Adipocyte (in vitro differentiated cells): ENCODE measurements around the gene APP.

Experiments
- DNase-seq: peaks from one replicate; pipeline ENCODE4 v3.0.0-alpha.2; 2015; ENCODE audit warnings: low read depth
- H3K27me3 ChIP-seq: replicated peaks from 2 replicates; pipeline ENCODE4 v1.7.0; 2013; ENCODE audit warnings: mild to moderate bottlenecking, low read length, moderate library complexity; ENCODE audit not compliant: control insufficient read depth, insufficient read depth
- H3K36me3 ChIP-seq: 2 replicates; pipeline ENCODE4 v1.7.0; 2013; ENCODE audit warnings: low read length, mild to moderate bottlenecking, moderate library complexity; ENCODE audit not compliant: control insufficient read depth, insufficient read depth, severe bottlenecking
- H3K4me1 ChIP-seq: 2 replicates; pipeline ENCODE4 v1.7.0; 2013; ENCODE audit warnings: mild to moderate bottlenecking, low read length, moderate library complexity; ENCODE audit not compliant: control insufficient read depth, insufficient read depth
- H3K4me3 ChIP-seq: 2 replicates; pipeline ENCODE4 v1.7.0; 2013; ENCODE audit warnings: mild to moderate bottlenecking, low read length, moderate library complexity
- H3K9ac ChIP-seq: 2 replicates; pipeline ENCODE4 v1.7.0; 2013; ENCODE audit warnings: mild to moderate bottlenecking, low read length, moderate library complexity
- H3K9me3 ChIP-seq: 2 replicates; pipeline ENCODE4 v1.7.0; 2013; ENCODE audit warnings: mild to moderate bottlenecking, low read length, moderate library complexity; ENCODE audit not compliant: control insufficient read depth

The APP gene

DNA sequence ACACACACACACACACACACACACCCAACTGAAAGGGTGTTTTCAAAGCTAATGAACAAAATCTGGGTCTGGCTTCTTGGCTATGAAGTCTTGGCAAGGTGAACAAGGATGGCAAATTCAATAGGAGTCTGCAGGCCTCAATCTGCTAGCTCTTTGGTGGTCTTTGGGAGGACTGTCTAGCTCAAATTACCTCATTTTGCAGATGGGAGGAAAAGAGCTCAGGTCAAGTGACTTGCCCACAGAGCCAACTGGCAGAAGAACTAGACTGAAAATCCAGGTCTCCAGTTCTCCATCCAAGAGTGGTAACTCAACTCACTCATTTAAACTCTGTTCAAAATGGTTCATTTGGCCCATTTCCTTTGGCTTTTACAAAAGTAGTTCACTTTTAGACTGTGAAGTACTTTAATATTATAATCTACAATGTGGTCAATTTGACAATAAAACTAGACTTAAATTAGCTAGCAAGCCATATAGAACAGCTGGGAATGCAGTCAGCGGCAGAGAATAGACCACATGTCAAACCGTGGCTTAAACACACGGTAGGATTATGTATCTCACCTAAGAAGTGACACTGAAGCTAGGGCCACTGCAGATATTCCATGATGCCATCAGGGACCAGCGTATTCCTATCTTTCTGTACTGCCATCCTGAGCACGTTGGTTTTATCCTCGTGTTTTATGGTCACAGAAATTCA lies 112.9 kb downstream of the APP start:
- no peak for DNase-seq
- Histone ChIP-seq H3K36me3 (no peaks in the 10 kb centered on the region), H3K4me1 (peaks cover 18% of the 10 kb centered on the region), H3K27me3 (no peaks in the 10 kb centered on the region), H3K9me3 (no peaks in the 10 kb centered on the region), H3K9ac (no peak overlapping the region), H3K4me3 (no peak overlapping the region)

DNA sequence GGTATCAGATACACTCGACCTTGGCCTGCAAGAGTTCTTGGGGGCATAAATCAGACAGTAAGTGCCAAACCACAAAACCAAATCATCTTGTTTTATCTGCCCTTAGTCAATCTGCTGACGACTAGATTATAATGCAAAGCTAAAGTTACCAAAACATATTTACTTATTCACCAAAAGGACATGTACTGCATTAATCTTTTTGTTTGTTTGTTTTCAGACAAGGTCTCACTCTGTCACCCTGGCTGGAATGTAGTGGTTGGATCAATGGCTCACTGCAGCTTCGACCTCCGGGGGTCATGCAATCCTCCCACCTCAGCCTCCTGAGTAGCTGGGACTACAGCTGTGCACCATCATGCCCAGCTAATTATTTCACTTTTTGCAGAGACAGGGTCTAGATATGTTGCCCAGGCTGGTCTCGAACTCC lies 114.7 kb downstream of the APP start:
- Histone ChIP-seq H3K9me3 (no peaks in the 10 kb centered on the region), H3K4me3 (no peak overlapping the region), H3K9ac (no peak overlapping the region), H3K27me3 (no peaks in the 10 kb centered on the region), H3K4me1 (peaks cover 11% of the 10 kb centered on the region), H3K36me3 (peaks cover 4% of the 10 kb centered on the region)
- DNase-seq, result no peak

DNA sequence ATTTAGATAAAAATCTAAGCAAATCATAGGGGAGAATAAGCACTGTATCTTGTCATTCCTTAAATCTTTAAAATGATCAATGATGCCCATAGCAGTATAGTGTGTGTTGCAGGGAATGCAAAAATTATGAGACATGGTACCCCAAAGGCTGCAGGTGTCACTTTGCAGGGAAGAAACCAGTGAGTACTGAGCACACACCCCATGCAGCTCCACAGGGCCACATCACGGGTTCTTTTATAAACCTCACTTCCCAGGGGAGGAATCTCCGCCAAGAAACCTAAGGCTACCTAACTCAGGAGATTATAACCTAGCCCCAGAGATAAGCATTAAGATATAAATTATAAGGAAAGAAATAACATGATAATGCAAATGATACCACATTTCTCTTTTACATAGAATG lies 115.6 kb downstream of the APP start:
- Histone ChIP-seq H3K27me3 (no peaks in the 10 kb centered on the region), H3K4me1 (peaks cover 3% of the 10 kb centered on the region), H3K9me3 (no peaks in the 10 kb centered on the region), H3K4me3 (no peak overlapping the region), H3K9ac (no peak overlapping the region), H3K36me3 (peaks cover 8% of the 10 kb centered on the region)
- DNase-seq, result no peak

DNA sequence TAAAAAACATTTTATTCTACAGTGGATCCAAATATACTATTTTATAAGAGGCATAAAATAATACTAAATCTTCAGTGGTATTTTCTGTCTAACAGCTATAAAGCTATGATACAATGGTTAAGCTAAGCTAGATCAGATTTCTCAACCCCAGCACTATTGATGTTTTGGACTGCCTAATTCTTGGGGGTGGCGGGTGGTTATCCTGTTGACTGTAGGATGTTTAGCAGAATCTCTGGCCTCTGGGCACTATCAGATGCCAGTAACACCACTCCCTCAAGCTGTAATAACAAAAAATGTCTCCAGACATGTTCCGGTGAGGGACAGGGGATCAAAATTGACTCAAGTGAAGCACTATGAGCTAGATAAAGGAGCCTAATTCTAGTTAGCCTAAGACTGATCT lies 118.5 kb downstream of the APP start:
- no peaks in the 10 kb centered on the region for H3K27me3 ChIP-seq
- no peaks in the 10 kb centered on the region for H3K4me1 ChIP-seq
- H3K36me3 ChIP-seq, result peaks cover 19% of the 10 kb centered on the region

DNA sequence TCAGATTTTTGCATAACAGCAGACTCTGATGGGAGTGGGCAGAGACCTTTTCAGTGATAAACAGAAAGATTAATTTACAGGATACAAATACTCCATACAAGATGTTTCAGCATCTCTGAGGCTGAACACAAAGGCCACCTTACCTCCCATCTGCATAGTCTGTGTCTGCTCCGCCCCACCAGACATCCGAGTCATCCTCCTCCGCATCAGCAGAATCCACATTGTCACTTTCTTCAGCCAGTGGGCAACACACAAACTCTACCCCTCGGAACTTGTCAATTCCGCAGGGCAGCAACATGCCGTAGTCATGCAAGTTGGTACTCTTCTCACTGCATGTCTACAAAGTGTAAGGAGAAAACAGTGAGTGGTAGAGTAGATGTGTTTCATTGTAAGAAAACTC lies 119.7 kb downstream of the APP start:
- no peak overlapping the region for H3K4me3 ChIP-seq
- no peaks in the 10 kb centered on the region for H3K4me1 ChIP-seq
- H3K27me3 ChIP-seq, result no peaks in the 10 kb centered on the region
- no peak for DNase-seq
- H3K9ac ChIP-seq, result no peak overlapping the region
- peaks cover 19% of the 10 kb centered on the region for H3K36me3 ChIP-seq
- no peaks in the 10 kb centered on the region for H3K9me3 ChIP-seq

More for the DNA sequence above, 118.5 kb downstream of the APP start:
- H3K4me3 ChIP-seq, result no peak overlapping the region
- H3K9me3 ChIP-seq, result no peaks in the 10 kb centered on the region
- no peak overlapping the region for H3K9ac ChIP-seq
- peak; percentile 6 for DNase-seq

DNA sequence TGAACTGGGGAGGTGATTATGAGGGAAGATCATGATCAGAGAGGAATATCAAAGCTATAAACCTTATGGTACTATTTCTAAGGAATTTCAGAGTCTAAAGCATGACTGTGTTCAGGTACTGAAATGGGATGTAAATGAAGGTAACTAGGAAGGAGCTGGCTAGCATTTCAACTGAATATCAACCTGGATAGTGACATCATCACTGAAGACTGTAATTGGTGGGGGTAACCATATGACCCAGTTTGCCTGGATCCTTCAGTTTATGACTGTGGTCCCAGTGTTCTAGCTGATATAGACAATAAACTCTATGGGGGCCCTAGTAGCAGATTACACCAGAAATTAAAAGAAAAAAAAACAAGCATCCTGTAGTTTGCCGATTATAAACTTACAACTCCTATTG lies 120.8 kb downstream of the APP start:
- Histone ChIP-seq H3K4me3 (no peak overlapping the region), H3K9ac (no peak overlapping the region), H3K36me3 (peaks cover 19% of the 10 kb centered on the region)

DNA sequence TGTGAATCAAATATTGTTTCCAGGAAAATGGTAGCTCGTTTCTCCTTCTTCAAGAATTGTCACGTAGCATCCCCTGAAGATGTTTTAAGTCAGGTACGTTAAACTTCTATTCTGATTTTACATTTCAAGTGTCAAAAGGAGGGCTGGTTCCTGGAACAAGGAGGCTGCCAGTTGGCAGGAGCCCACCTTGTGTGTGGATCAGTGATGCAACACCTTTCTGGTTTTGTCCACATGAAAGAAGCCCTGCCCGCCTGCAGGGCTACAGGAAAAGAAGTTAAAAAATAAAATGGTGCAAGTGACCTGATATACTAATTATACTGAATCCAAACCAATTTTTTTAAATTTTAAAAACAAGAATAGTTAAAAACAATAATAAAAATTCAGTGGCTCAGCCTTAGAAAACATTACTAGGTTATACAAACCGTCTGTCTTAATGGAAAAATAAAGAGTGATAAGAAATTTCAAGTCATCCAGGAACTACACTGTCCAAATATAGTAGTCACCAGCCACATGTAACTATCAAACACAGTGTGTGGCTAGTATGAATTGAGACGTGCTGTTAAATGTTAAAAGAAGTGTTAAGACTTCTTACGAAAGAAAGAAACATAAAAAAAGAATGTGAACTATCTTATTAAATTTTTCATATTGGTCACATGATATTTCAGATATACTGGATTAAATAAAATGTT lies 123.1 kb downstream of the APP start:
- DNase-seq, result no peak
- Histone ChIP-seq H3K9ac (no peak overlapping the region), H3K36me3 (peaks cover 19% of the 10 kb centered on the region), H3K4me1 (no peaks in the 10 kb centered on the region), H3K4me3 (no peak overlapping the region), H3K9me3 (no peaks in the 10 kb centered on the region), H3K27me3 (no peaks in the 10 kb centered on the region)

More for the DNA sequence above, 120.8 kb downstream of the APP start:
- H3K9me3 ChIP-seq, result no peaks in the 10 kb centered on the region
- DNase-seq, result no peak
- no peaks in the 10 kb centered on the region for H3K4me1 ChIP-seq
- H3K27me3 ChIP-seq, result no peaks in the 10 kb centered on the region

DNA sequence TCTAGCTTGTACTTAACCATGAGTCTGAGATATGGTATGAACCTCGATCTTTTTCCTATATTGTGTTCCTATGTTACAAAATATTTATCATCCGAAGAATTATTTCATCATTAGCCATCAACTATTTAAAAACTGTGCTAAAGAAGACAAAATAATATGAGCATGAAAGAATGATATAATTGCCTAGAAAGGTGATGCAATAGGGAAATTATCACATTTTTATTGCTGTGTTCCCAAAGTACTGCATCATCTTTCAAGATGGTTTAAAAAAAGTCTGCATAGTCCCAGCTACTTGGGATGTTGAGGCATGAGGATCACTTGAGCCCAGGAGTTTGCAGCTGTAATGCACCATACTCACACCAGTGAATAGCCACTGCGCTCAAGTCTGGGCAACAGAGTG lies 126.7 kb downstream of the APP start:
- H3K9ac ChIP-seq, result no peak overlapping the region
- H3K27me3 ChIP-seq, result no peaks in the 10 kb centered on the region
- H3K36me3 ChIP-seq, result peaks cover 3% of the 10 kb centered on the region
- no peak for DNase-seq
- no peak overlapping the region for H3K4me3 ChIP-seq
- H3K9me3 ChIP-seq, result no peaks in the 10 kb centered on the region
- H3K4me1 ChIP-seq, result peaks cover 17% of the 10 kb centered on the region

DNA sequence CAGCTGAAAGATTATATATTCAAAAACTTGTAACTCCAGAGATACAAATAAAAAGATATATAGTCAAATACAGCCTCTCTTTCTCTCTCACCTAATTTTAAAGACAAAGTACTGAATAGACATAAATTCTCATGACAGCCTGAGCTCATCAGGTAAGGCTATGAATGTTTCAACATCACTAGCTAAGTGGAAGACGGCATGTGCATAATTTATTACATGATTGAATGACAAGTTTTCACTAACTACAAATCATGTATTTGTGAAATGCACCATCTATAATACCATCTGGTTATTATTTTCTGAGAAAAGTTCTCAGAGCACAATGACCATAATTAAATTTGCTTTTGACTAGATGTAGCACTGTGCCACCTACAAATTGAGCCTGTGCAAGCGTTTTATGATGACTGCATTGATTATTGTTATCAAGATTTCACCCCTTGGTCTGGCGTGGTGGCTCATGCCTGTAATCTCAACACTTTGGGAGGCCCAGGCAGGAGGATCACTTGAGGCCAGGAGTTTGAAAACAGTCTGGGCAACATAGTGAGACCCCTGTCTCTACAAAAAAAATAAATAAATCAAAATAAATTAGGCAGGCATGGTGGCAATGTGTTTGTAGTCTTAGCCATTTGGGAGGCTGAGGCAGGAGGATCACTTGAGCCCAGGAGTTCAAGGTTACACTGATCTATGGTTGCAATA lies 128.2 kb downstream of the APP start:
- no peaks in the 10 kb centered on the region for H3K9me3 ChIP-seq
- H3K4me1 ChIP-seq, result peaks cover 17% of the 10 kb centered on the region
- H3K9ac ChIP-seq, result no peak overlapping the region
- no peak for DNase-seq
- H3K4me3 ChIP-seq, result peak overlapping the region; percentile 23
- H3K36me3 ChIP-seq, result no peaks in the 10 kb centered on the region
- no peaks in the 10 kb centered on the region for H3K27me3 ChIP-seq

DNA sequence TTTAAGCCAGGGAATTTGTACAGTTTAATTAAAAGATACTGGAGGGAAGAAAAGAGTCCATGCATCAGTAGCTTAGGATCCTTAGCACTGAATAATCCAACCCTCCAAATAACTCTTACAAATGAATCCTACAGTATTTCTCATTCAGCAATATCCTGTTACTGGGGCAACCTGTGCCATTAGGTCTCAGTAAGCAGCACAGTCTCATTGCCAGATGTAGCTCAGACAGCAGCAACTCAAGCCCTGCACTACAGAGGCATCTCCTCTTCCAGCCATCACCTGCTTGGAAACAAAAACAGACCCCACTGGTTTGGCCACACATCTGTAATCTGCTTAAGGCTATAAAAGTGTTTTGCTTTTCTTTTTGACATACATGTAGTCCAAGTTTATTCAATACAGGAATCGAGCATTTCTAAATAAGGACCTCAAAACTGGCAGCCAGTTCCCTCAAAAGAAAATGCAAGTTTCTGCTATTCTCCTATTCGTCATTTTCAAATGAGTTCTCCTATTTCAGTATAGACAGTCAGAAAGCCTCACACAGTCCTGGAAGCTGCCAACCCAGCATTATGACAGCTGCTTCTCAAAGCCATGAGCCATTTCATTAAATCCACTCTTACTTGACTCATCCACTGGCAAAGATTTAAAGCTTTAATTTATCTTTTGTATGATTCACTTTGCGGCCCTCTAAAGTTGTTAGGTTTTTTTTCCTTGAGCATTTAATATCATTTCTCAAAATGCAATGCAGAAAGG lies 129.0 kb downstream of the APP start:
- peak overlapping the region; percentile 23 for H3K4me3 ChIP-seq
- peaks cover 17% of the 10 kb centered on the region for H3K4me1 ChIP-seq
- H3K27me3 ChIP-seq, result no peaks in the 10 kb centered on the region
- H3K36me3 ChIP-seq, result no peaks in the 10 kb centered on the region
- H3K9ac ChIP-seq, result no peak overlapping the region
- DNase-seq, result peak; percentile 55
- no peaks in the 10 kb centered on the region for H3K9me3 ChIP-seq

DNA sequence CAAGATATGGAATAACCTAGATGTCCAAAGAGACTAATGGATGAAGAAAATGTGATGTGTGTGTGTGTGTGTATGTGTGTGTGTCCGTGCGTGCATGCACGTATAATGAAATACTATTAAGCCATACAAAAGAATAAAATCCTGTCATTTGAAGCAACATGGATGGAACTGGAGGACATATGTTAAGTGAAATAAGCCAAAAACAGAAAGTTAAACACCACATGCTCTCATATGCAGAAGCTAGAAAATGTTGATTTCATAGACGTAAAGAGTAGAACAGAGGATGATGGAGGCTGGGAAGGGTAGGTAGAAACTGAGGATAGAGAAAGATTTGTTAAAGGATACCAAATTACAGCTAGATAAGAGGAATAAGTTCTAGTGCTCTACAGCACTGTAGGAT lies 133.7 kb downstream of the APP start:
- Histone ChIP-seq H3K9ac (no peak overlapping the region), H3K4me3 (no peak overlapping the region), H3K4me1 (peaks cover 12% of the 10 kb centered on the region), H3K36me3 (no peaks in the 10 kb centered on the region), H3K27me3 (no peaks in the 10 kb centered on the region), H3K9me3 (no peaks in the 10 kb centered on the region)
- no peak for DNase-seq
